ENCODE results near the gene KDM1A. TPM values are rescaled to one million over a fixed set of nuclear protein-coding genes. Genes with fewer than 3 reads are reported as not detected.

The KDM1A gene
- total and polyA plus RNA-seq, 9 of the 15 experiments (the other 6 are each of a cell fraction or from before 2014, with no cell fraction given): 59.2 to 181 (median 168) TPM

GRCh38 chr1:23081376-23081775 is 62.1 kb downstream of the KDM1A start:
- POLR2A ChIA-PET: interaction anchor here (0.6 to 2.2 kb wide), 4 partner anchors 13 to 433 kb away, joined by 3 to 7 read pairs (median 4); no protein-coding TSS in a partner anchor
- H3K9me3 ChIP-seq (replicated peaks; ENCODE audit: control insufficient read depth, insufficient read depth, low read depth, low read length): no peaks in the 10 kb centered on the region
- H3K27me3 ChIP-seq (ENCODE audit: control insufficient read depth in 2 of 2, insufficient read depth in 2 of 2, low read length in 2 of 2): no peaks in the 10 kb centered on the region
- H2AFZ ChIP-seq (ENCODE audit: low read depth, low read length): no peak overlapping the region
- in situ Hi-C loops (cut with MboI): no loop called here
- WGBS (ENCODE audit: insufficient coverage, low coverage, missing lambda C conversion rate): 95% methylated on average over 3 of the region's 3 CpGs
- peaks cover 4% of the 10 kb centered on the region; the same call in 1 of the 2 replicates for H4K20me1 ChIP-seq (replicated peaks; ENCODE audit: control insufficient read depth, insufficient read depth, low read length)
- DNase-seq (ENCODE audit: extremely low read depth in 1 of 4, low spot score in 3 of 4): no peak
- no peaks in the 10 kb centered on the region for H3K4me1 ChIP-seq (replicated peaks in 1 of 2; ENCODE audit: control insufficient read depth in 2 of 2, insufficient read depth in 2 of 2, low read length in 2 of 2)
- no TSS peak for BruUV-seq (replicated peaks)
- H3K27ac ChIP-seq (ENCODE audit: extremely low read depth, low read depth, low read length): no peak overlapping the region
- H3K9ac ChIP-seq (ENCODE audit: insufficient read depth in 1 of 2, low read depth in 2 of 2, low read length in 2 of 2): no peak overlapping the region
- peak; percentile 64 for ATAC-seq
- no peaks in the 10 kb centered on the region for H3K79me2 ChIP-seq (ENCODE audit: control insufficient read depth, insufficient read depth, low read length)
- no peak overlapping the region for H3K4me2 ChIP-seq (ENCODE audit: insufficient read depth, low read length)
- TF ChIP-seq ZNF23 (CRISPR knock-in tag; IDR thresholded peaks at IDR 0.05) (no peak), SMC3 (conservative IDR thresholded peaks at IDR 0.05; ENCODE audit: insufficient read depth, low read depth, low read length) (peak; percentile 27; the same call in 1 of the 2 replicates), ZNF583 (CRISPR knock-in tag; IDR thresholded peaks at IDR 0.05) (no peak), KLF13 (tag; IDR thresholded peaks at IDR 0.05; ENCODE audit: borderline replicate concordance, low read depth) (no peak), XRCC3 (IDR thresholded peaks at IDR 0.05) (no peak), RAD21 (CRISPR knock-in tag; conservative IDR thresholded peaks at IDR 0.05 in 1 of 2, IDR thresholded peaks at IDR 0.05 in 1 of 2) (0 out of 4 replicates have a peak, but pooled peaks of 1 of the 2 experiments have one; percentile 28), MXI1 (IDR thresholded peaks at IDR 0.05; ENCODE audit: low read depth, low read length) (no peak), THRA (IDR thresholded peaks at IDR 0.05) (no peak), ZNF75A (CRISPR knock-in tag; IDR thresholded peaks at IDR 0.05) (no peak), FOXJ2 (tag; IDR thresholded peaks at IDR 0.05) (no peak), NR2C2 (CRISPR knock-in tag; IDR thresholded peaks at IDR 0.05) (no peak), NR2C2 (tag; IDR thresholded peaks at IDR 0.05) (no peak), CTCF (IDR thresholded peaks at IDR 0.05 in 2 of 3, conservative IDR thresholded peaks at IDR 0.05 in 1 of 3; ENCODE audit: insufficient read depth in 2 of 3, low read depth in 1 of 3, low read length in 3 of 3) (peak; percentile 33 to 44 (median 36); a peak in 4 of 6 replicates), ZNF408 (CRISPR knock-in tag; IDR thresholded peaks at IDR 0.05; ENCODE audit: low read depth) (no peak), FOXP1 (CRISPR knock-in tag; IDR thresholded peaks at IDR 0.05) (no peak), SUPT5H (IDR thresholded peaks at IDR 0.05) (0 out of 2 replicates have a peak, but pooled peaks have one; percentile 6)
- TF ChIP-seq, protein P1, sequence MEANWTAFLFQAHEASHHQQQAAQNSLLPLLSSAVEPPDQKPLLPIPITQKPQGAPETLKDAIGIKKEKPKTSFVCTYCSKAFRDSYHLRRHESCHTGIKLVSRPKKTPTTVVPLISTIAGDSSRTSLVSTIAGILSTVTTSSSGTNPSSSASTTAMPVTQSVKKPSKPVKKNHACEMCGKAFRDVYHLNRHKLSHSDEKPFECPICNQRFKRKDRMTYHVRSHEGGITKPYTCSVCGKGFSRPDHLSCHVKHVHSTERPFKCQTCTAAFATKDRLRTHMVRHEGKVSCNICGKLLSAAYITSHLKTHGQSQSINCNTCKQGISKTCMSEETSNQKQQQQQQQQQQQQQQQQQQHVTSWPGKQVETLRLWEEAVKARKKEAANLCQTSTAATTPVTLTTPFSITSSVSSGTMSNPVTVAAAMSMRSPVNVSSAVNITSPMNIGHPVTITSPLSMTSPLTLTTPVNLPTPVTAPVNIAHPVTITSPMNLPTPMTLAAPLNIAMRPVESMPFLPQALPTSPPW (CRISPR knock-in tag; IDR thresholded peaks at IDR 0.05): no peak
- H3K9me1 ChIP-seq (ENCODE audit: control insufficient read depth, insufficient read depth, low read length): no peaks in the 10 kb centered on the region
- CTCF ChIA-PET (ENCODE audit: low intra/inter-chr PET ratio): interaction anchor here (1.8 kb wide), 1 partner anchor 104 kb away, joined by 7 read pairs; no protein-coding TSS in a partner anchor
- peak; percentile 54 for FAIRE-seq
- H3K36me3 ChIP-seq (ENCODE audit: control insufficient read depth, insufficient read depth, low read length): peaks cover 97% of the 10 kb centered on the region
- H3K4me3 ChIP-seq: no peak overlapping the region
- intact Hi-C loops (cut with micrococcal nuclease): loop anchor here (5.0 to 10.0 kb wide), 2 partner anchors 104 to 323 kb away; no protein-coding TSS in a partner anchor

Measured in K562 (cell line).